Measurements from ENCODE around the gene SLIT3.

The SLIT3 gene

DNA sequence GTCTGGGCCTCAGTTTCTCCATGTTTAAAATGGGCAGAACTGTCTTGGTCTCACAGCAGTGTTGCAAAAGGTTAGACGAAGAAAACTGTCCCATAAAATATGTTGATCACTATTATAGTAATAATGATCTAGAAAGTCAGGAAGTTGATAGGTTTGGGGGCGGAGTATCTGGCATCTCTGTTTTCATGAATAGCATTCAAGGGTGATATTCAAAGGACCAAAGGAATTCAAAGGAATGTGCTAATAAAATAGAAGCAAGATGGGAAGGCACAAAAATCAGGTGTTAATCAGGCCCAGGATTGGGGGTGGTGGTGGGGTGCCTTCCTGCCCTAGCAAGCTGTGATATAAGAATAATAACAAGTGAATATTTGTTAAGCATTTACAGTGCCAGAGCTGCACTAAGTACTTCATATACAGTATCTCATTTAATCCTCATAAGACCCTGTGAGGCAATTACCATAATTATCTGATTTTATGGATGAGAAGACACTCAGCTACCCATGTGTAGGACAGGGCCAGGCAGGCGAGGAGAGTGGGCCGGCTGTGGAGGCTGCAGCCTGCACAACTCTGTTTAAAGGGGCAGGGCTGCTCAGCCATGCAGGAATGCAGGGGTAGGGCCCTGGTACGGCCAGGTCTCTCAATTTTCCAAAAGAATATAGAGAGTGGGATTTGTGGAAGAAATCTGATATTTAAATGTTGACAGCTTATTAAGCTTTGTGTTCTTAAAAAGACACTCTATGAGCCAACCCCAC, 579.8 kb downstream of the SLIT3 start:
- H3K4me3 ChIP-seq (ENCODE audit: low read length): no peak overlapping the region
- DNase-seq (ENCODE audit: low read depth): no peak
- TF ChIP-seq, protein P1, sequence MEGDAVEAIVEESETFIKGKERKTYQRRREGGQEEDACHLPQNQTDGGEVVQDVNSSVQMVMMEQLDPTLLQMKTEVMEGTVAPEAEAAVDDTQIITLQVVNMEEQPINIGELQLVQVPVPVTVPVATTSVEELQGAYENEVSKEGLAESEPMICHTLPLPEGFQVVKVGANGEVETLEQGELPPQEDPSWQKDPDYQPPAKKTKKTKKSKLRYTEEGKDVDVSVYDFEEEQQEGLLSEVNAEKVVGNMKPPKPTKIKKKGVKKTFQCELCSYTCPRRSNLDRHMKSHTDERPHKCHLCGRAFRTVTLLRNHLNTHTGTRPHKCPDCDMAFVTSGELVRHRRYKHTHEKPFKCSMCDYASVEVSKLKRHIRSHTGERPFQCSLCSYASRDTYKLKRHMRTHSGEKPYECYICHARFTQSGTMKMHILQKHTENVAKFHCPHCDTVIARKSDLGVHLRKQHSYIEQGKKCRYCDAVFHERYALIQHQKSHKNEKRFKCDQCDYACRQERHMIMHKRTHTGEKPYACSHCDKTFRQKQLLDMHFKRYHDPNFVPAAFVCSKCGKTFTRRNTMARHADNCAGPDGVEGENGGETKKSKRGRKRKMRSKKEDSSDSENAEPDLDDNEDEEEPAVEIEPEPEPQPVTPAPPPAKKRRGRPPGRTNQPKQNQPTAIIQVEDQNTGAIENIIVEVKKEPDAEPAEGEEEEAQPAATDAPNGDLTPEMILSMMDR (conservative IDR thresholded peaks at IDR 0.05; ENCODE audit: low read length): no peak

DNA sequence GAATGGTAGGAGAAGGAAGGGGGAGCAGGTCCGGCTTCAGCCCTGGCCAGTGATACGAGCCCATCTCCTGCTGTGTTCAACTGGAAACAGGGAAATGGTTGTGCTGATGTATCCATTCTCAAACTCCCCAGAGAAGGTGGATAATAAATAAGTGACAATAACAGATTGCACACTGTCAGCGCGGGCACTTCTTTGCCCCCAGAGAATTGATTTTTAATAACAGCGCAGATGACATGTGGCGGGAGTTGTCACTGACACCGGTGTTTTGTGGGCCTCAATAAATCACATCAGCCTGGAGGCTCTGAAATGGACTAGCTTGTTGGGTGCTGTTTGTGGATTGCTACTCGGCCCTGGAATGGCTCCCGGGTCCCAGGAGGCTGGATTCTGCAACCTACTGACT, 580.4 kb downstream of the SLIT3 start:
- no peak for DNase-seq (ENCODE audit: low read depth)
- TF ChIP-seq, protein P1 (conservative IDR thresholded peaks at IDR 0.05; ENCODE audit: low read length): no peak
- H3K4me3 ChIP-seq (ENCODE audit: low read length): no peak overlapping the region

DNA sequence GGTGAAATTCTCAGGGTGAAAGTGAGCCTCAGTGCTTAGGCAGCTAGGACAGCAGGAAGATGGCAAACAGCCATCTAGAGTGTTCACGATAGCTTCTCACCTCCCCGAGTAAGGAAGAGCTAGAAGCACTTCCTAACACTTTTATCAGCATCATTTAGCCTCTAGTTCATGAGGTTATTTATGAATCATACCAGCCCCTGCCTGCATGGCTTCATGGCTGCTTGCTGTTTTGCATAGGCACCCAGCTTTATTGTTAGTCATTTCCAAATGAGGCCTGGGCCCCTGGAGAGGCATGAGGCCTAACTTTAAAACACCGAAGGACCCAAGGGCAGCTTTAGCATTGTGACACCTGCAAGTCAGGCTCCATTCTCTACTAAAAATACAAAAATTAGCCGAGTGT, 586.9 kb downstream of the SLIT3 start:
- TF ChIP-seq, protein P1 (conservative IDR thresholded peaks at IDR 0.05; ENCODE audit: low read length): no peak
- peak; percentile 26 for DNase-seq (ENCODE audit: low read depth)
- no peak overlapping the region for H3K4me3 ChIP-seq (ENCODE audit: low read length)

DNA sequence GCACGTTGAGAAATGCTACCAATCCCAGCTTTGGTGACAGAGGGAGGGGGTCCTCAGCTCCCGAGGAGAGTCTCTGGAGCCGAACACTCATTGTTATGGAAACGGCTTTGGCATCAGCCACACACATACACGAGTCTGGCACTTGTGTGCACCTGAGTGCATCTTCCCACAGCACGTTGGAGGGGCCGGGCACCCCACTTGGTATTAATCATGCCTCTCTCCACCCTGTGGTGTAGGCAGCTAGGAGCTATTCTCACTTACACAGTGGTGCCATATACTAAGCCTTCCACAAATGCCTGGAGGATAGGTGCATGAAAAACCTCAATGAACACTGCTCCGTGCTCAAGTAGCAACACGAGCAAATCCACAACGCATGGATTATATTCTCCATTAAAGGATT, 587.9 kb downstream of the SLIT3 start:
- no peak for DNase-seq (ENCODE audit: low read depth)
- H3K4me3 ChIP-seq (ENCODE audit: low read length): no peak overlapping the region
- TF ChIP-seq, protein P1 (conservative IDR thresholded peaks at IDR 0.05; ENCODE audit: low read length): no peak

DNA sequence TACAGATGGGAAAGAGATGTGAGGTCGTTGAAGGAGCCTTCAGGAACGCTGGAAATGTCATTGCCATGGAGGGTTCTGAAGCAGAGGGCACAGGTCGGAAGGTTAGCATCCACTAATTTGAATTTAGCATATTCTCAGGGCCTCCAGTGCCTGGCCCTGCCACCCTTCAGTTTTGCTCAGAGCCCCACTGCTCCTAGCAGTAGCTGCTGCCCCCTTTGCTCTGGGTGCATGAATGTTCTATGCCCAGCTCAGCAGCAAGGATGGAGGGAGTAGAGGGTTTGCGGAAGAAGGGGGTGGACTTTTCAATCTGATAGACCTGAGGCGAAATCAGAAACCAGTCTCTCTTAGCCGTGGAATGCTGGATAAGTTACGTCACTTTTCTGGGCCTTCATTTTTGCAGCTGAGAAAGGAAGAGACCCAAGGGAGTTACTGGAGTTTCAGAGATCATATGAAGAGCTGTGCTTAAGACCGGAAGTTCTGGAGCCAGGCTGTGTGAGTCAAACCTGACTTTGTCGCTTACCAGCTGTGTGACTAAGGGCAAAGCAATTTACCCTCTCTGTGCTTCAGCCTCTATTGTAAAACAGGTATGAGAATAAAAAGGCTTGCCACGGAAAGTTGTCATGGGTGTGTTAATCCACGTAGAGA, 588.5 kb downstream of the SLIT3 start:
- TF ChIP-seq, protein P1 (conservative IDR thresholded peaks at IDR 0.05; ENCODE audit: low read length): no peak
- peak; percentile 97 for DNase-seq (ENCODE audit: low read depth)
- no peak overlapping the region for H3K4me3 ChIP-seq (ENCODE audit: low read length)

DNA sequence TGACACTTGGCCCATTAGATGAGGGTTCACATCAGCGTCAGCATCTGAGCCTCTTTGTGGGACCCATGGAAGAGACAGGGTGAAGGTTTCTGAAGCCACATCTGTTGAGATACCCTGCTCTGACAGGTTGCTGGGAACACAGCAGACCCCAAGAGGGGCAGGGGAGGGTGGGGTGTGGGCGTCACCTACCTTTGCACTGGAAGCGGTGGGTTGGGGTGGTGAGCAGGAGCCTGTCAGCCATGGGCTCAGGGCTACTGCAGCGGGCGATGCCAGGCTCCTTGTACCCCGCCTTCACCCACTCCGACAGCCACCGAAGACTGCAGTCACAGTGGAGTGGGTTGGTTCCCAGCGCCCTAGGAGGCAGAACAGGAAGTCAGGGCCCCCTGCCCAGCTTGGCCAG, 590.2 kb downstream of the SLIT3 start:
- no peak overlapping the region for H3K4me3 ChIP-seq (ENCODE audit: low read length)
- TF ChIP-seq, protein P1 (conservative IDR thresholded peaks at IDR 0.05; ENCODE audit: low read length): no peak

More for the DNA sequence above, 590.2 kb downstream of the SLIT3 start:
- no peak for DNase-seq (ENCODE audit: low read depth)
